Inflammatory macrophage treated with lipopolysaccharide for 1 hour (primary cell): ENCODE data around the gene TDRD7.
"Not testable (repeated sequence)": the region's sequence is repeated elsewhere in the genome, so short reads cannot be mapped to it uniquely, and the experiment has no call there.

Source experiments
- DNase-seq, 2 donors: peaks; one replicate each; pipeline ENCODE4 v3.0.0-alpha.2; 2020 to 2022

TDRD7 gene

GRCh38 chr9:97479496-97480159 lies 67.7 kb downstream of the TDRD7 start:
- no peak for DNase-seq

- DNase-seq: no peak
Observed at GRCh38 chr9:97480174-97480573, 68.3 kb downstream of the TDRD7 start.

- no peak for DNase-seq
Observed at GRCh38 chr9:97480749-97481148, 68.9 kb downstream of the TDRD7 start.

GRCh38 chr9:97484134-97484533 lies 72.2 kb downstream of the TDRD7 start:
- DNase-seq: no peak

- DNase-seq: no peak
Observed at GRCh38 chr9:97487107-97487506, 75.2 kb downstream of the TDRD7 start.

GRCh38 chr9:97487861-97488260 lies 76.0 kb downstream of the TDRD7 start:
- peak in 1 of 2 donors; percentile 8 for DNase-seq

GRCh38 chr9:97491216-97491999 lies 79.5 kb downstream of the TDRD7 start:
- no peak for DNase-seq

GRCh38 chr9:97497558-97498375 lies 85.9 kb downstream of the TDRD7 start:
- DNase-seq: not testable (repeated sequence)

GRCh38 chr9:97498846-97499245 lies 87.0 kb downstream of the TDRD7 start:
- DNase-seq: not testable (repeated sequence)

- no peak for DNase-seq
Observed at GRCh38 chr9:97500263-97500662, 88.4 kb downstream of the TDRD7 start.

GRCh38 chr9:97500765-97501176 lies 88.9 kb downstream of the TDRD7 start:
- no peak for DNase-seq

GRCh38 chr9:97501177-97501971 lies 89.5 kb downstream of the TDRD7 start, which contains the start of gene TMOD1:
TMOD1 (plus strand) TSS chr9:97501666; CDS start chr9:97524189, 22,523 bp downstream.
- DNase-seq: peak; percentile 45 to 65

GRCh38 chr9:97501972-97502221 lies 90.0 kb downstream of the TDRD7 start:
- DNase-seq: no peak

GRCh38 chr9:97502222-97502983 lies 90.5 kb downstream of the TDRD7 start:
- no peak for DNase-seq

GRCh38 chr9:97502984-97503861 lies 91.3 kb downstream of the TDRD7 start:
- no peak for DNase-seq

- DNase-seq: no peak
Observed at GRCh38 chr9:97503862-97504210, 91.9 kb downstream of the TDRD7 start.

GRCh38 chr9:97504381-97505216 lies 92.7 kb downstream of the TDRD7 start:
- DNase-seq: no peak

- DNase-seq: no peak
Observed at GRCh38 chr9:97505845-97506244, 93.9 kb downstream of the TDRD7 start.

- DNase-seq: no peak
Observed at GRCh38 chr9:97506306-97506705, 94.4 kb downstream of the TDRD7 start.

GRCh38 chr9:97506787-97507186 lies 94.9 kb downstream of the TDRD7 start:
- no peak for DNase-seq
